ENCODE measurements around the gene METTL23.
"Not testable (repeated sequence)": the region's sequence is repeated elsewhere in the genome, so short reads cannot be mapped to it uniquely, and the experiment has no call there.

METTL23 gene

GRCh38 chr17:76695059-76695831, 31.4 kb upstream of the METTL23 start:
- no peak for DNase-seq

DNA sequence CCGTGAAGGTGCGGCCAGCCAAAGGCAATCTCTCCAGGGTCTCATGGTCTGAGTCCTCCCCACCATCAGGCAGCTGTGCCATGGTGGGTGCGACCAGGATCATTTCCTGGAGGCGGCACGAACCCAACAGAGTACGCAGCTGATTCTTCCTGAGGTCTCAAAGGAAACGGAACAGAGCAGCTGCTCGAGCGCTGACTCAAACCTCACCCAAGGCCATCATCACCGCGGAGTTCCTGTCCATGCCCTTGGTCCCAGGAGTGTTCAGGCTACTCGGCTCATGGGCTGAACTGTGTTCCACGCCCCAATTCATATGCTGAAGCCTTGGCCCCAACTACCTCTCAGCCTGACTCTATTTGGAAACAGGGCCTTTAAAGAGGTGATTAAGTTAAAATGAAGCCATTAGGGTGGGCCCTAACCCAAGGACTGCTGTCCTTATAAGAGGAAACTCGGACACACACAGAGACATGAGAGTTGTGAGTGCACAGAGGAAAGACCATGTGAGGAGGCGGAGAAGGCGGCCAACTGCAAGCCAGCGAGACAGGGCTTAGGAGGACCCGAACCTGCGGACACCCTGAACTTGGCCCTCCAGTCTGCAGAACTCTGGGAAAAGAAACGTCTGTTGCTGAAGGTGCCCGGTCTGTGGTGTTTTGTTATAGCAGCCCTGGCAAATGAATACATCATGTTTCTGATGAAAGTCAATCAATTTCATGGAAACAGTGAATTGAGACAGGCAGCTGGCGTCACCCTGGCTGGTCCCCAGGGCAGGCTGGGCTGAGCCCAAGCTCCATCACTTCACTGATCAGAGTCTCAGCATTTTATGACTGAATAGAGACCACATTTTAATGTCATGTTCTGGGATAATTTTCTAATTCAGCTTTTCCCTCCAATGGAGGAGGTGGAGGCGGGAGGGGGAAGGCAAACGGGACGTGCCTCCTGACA, 29.6 kb upstream of the METTL23 start:
- no peak for DNase-seq

DNA sequence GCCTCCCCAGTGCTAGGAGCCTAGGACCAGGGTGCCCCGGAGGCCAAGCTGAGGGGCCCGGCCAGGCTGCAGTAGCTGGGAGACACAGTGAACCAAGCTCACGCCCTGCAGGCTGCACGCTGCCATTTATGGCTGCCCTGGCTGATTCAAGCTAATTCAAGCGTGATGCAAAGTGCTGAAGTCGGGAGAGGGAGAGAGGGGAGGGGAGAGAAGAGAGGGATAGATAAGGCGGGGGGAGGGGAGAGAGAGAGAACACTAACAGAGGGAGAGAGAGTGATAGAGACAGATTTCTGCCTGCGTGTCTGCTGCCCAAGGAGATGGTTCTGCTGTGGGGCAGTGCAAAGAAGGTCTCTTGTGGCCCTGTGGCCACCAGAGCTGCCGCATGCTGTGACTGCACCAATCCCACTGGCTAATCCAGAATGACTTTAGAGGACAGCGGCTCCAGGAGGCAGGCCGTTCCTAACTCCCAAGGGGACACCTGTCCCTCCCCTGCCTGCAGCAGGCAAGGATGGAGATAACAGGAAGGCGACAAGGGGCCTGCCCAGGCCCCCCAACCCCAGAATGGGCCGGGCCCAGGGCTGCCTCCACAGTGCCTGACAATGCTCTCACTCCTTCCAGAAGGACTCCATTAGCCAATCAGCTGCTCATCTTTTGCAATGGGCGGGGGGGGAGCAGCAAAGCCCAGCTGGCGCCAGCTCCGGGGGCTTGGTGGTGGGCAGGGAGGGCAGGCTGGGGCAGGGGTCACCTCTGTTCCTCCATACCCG, 28.8 kb upstream of the METTL23 start:
- no peak for DNase-seq

- not testable (repeated sequence) for DNase-seq
Observed at GRCh38 chr17:76698466-76698977, 28.1 kb upstream of the METTL23 start.

DNA sequence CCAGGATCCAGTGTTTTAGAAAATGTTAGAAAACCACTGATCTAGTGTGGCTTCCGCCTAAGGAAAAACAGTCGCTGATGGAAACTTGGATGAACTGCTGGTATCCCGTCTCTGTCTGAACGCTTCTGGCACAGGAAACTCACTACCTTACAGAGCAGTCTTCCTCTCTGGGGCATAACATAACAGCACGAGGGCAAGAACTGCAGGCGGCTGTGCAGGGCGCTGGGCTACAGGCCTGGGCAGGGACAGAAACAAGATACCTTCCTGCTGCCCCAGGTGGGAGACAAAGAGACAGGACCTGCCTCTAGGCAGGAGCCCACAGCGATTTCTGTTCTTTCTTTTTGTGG, 26.4 kb upstream of the METTL23 start:
- no peak for DNase-seq

DNA sequence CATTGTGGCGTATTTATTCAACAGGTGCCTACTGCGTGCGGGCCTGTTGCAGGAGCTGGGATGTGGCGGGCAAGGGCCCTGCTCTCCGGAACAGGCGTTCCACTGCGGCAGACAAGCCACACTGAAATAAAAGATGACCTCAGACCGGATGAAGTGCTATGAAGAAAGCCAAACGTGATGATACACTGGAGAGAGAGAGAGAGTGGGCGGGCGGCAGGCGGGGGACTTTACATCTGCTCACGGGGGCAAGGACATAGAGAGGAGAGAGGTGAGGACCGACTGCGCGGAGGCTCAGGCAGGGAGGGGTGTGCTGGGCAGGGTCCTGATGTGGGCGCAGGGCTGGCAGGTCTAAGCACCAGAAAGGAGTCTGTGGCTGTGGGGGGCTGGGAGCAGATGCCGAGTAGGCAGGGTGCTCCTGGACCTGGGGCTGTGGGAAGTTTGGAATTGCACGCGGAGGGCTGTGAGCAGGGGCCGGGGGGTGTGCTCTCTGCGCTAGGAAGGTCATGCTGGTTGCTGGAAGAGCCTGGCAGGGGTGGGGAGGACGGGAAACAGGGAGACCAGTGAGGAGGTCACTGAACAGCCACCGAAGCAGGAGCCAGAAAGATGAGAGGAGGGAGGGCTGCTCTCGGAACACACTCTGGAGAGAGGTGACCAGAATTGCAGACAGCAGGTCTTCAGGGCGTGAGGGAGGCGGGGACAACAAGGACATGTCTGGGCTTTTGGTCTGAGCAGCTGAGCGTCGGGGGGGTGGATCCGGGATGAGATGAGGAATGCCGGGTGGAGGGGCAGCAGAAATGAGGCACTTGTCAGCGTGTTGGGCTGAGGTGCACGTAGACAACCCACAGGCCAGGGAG, 25.8 kb upstream of the METTL23 start:
- no peak for DNase-seq

GRCh38 chr17:76701471-76701967, 25.1 kb upstream of the METTL23 start:
- no peak for DNase-seq

DNA sequence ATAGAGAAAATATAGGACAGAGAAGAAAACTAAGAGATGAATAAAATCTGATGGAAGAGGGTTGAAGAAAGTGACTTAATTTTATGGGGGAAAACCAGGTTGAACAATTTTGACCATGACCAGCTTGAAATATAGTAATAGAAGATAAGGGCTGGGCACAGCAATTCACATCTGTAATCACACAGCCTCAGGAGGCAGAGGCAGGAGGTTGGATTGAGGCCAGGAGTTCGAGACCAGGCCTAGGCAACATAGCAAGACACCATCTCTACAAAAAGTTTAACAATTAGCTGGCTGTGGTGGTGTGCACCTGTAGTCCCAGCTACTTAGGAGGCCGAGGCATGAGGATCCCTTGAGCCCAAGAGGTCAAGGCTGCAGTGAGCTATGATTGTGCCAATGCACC, 24.6 kb upstream of the METTL23 start:
- no peak for DNase-seq

GRCh38 chr17:76702941-76703637, 23.6 kb upstream of the METTL23 start:
- no peak for DNase-seq

DNA sequence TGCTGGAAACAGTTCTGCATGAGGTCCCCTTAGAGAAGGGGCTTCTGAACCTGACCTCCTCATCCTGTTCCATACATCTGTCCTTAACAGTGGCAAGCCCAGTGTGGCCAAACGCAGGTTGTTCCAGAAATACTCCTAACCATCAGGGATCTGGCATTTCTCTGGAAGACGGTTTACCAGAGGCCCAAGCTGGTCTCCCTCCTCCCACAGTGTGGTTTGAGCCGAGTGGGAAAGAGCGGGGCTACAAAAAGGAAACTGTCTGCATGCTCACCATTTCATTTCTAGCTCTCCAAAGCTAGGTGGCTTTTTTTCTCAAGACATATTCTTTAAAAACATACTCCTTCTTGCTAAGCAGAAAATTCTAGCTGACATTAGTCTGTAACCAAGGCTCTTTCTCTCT, 21.8 kb upstream of the METTL23 start:
- DNase-seq, result no peak

- no peak for DNase-seq
Observed at GRCh38 chr17:76706817-76707216, 19.8 kb upstream of the METTL23 start.

DNA sequence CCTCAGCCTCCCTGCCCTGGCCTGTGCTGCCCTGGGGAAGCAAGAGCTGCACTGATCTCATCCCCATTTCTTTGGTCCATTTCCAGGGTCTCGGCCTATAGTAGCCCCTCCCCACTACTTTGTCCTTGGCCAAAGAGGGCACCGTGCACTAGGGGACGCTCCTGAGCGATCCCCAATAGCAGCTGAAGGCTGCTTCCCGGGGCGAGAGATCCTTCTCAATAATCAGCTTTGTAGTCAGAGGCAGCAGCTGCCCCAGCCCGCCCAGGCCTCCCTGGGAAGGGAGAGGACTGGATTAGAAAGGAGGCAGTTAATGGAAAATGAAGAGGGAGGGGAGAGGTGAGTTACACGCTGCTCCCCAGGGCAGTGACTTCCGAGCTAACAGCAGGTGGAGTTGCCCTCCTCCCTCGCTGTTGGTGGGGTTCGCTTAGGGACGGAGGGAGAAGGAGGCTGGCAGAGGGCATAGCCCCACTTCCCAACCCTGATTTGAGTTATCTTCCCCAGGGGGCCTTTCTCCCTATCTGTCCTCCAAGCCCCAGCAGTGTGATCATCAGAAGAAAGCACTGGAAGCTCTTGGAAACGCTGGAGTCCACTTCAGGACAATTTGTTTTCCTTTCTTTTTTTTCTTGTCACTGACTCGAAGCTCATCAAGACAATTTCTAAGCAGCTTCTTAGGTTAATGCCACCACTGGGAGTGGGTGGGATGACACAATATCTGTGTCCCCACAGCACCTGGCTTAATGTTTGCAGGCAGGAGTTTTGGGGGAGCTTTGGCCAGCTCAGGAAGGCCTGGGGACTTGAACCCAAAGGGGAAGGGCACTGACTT, 18.4 kb upstream of the METTL23 start:
- no peak for DNase-seq

GRCh38 chr17:76709077-76709950, 17.3 kb upstream of the METTL23 start:
- DNase-seq, result no peak

GRCh38 chr17:76709951-76710862, 16.4 kb upstream of the METTL23 start:
- DNase-seq, result not testable (repeated sequence)

DNA sequence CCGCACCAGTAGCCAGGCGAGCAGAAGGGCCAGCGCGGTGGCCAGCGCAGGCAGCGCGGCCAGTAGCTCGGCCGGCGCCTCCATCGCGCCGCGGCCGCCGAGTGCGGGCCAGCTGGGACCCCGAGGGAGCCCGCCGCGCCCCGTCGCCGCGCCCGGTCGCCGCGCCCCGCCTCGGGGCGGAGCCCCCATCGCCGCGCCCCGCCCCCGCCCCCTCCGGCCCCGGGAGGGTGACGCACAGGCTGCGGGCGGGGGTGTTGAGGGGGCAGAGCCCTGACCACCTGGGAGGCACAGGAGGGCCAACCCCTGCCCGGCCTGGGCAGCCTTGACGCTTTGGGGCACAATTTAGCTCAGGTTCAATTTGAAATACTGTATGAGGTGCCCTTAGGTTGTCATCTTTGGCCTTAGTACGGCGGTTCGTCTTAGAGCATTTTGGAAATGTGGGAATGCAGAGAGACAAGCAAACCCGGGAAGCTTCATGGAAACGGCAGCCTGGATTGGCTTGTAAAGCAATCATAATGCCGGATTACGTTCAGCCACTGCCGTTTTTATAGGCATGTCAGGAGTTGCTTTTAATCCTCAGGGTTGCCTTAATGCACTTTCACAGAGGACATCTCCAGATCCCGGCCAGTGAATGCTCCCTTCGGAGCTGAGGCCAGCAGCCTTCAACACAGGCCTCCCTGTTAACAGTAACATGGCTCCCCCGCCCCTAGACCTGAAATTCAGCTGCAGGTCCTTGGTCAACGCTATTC, 15.6 kb upstream of the METTL23 start, which contains the start of gene MXRA7:
Gene MXRA7, minus strand, starts transcription at position 103 of the 749 bp plus-strand sequence. Its CDS starts 19 bp downstream, at position 84.
- peak; percentile 62 for DNase-seq

DNA sequence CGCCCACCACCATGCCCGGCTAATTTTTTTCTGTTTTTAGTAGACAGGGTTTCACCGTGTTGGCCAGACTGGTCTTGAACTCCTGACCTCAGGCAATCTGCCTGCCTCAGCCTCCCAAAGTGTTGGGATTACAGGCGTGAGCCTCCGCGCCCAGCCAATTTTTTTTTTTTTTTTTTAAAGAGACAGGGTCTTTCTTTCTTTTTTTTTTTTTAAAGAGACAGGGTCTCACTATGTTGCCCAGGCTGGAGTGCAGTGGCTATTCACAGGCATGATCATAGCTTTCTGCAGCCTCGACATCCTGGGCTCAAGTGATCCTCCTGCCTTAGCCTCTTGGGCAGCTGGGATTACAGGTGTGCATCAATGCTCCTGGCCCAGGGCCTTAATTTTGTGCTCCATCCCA, 14.3 kb upstream of the METTL23 start:
- DNase-seq, result not testable (repeated sequence)

DNA sequence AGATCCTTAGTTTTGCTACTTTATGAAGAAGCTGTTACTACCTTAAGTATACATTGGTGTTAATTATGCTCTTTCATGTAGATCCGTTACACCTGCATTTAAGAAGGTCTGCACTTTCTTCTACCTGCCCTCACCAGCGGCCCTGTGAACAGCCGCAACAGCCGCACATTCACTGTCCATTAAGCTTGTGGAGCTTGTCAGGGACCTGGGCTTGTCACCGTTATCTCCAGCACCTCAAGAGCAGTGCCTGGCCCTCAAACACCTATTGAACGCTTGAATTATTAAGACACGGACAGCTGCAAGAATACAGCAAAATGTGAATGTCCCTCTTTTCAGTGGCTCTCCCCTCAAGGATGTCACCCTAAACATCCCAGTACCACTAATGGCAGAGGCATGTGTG, 12.9 kb upstream of the METTL23 start:
- DNase-seq, result no peak

All from activated naive CD4-positive, alpha-beta T cell treated with Interleukin-2 at 50 U/mL for 16 hours (primary cell).